H9 (cell line): ENCODE results near the gene GPI. TPM values are rescaled to one million over a fixed set of nuclear protein-coding genes. Genes with fewer than 3 reads are reported as not detected.
"Not testable (repeated sequence)": the region's sequence is repeated elsewhere in the genome, so short reads cannot be mapped to it uniquely, and the experiment has no call there.

Source experiments
- DNase-seq: peaks from one replicate; pipeline ENCODE4 v3.0.0-alpha.2; 2017
- H2AFZ ChIP-seq: one replicate; pipeline ENCODE4 v1.6.1; 2013; ENCODE audit warnings: mild to moderate bottlenecking, low read length, control low read depth, moderate library complexity
- H2AK5ac ChIP-seq: 2 replicates; pipeline ENCODE4 v1.6.1; 2013; ENCODE audit warnings: low read length, control low read depth, mixed read lengths; ENCODE audit not compliant: insufficient read length
- H2BK120ac ChIP-seq: one replicate; pipeline ENCODE4 v1.6.1; 2013; ENCODE audit warnings: low read depth, mild to moderate bottlenecking, low read length, control low read depth, inconsistent platforms; ENCODE audit not compliant: poor library complexity, severe bottlenecking
- H2BK12ac ChIP-seq: 2 replicates; pipeline ENCODE4 v1.6.1; 2013; ENCODE audit warnings: low read length, control low read depth, mixed read lengths, low read depth; ENCODE audit not compliant: insufficient read length
- H2BK15ac ChIP-seq: 2 replicates; pipeline ENCODE4 v1.6.1; 2013; ENCODE audit warnings: low read depth, low read length, control low read depth
- H2BK20ac ChIP-seq: one replicate; pipeline ENCODE4 v1.6.1; 2013; ENCODE audit warnings: low read depth, mild to moderate bottlenecking, low read length, control low read depth, inconsistent platforms; ENCODE audit not compliant: poor library complexity, severe bottlenecking
- H2BK5ac ChIP-seq: 2 replicates; pipeline ENCODE4 v1.6.1; 2013; ENCODE audit warnings: low read length, control low read depth, mixed read lengths; ENCODE audit not compliant: insufficient read length
- H3K14ac ChIP-seq: 2 replicates; pipeline ENCODE4 v1.6.1; 2013; ENCODE audit warnings: low read length, control low read depth; ENCODE audit not compliant: insufficient read depth
- H3K18ac ChIP-seq: 2 replicates; pipeline ENCODE4 v1.6.1; 2013; ENCODE audit warnings: low read depth, mild to moderate bottlenecking, mixed read lengths, low read length, control low read depth; ENCODE audit not compliant: insufficient read length
- H3K23ac ChIP-seq: 2 replicates; pipeline ENCODE4 v1.6.1; 2013; ENCODE audit warnings: low read length, control low read depth, mixed read lengths, low read depth; ENCODE audit not compliant: insufficient read length
- H3K23me2 ChIP-seq: 2 replicates; pipeline ENCODE4 v1.6.1; 2013; ENCODE audit warnings: low read depth, mild to moderate bottlenecking, mixed read lengths, low read length, control low read depth; ENCODE audit not compliant: insufficient read length, poor library complexity, severe bottlenecking
- H3K27ac ChIP-seq: 2 replicates; pipeline ENCODE4 v1.5.1; 2013; ENCODE audit warnings: low read length, control low read depth, mixed read lengths, low read depth; ENCODE audit not compliant: insufficient read length
- H3K27me3 ChIP-seq: 2 replicates; pipeline ENCODE4 v1.6.1; 2013; ENCODE audit warnings: low read length, control low read depth, inconsistent platforms; ENCODE audit not compliant: insufficient read depth
- H3K4ac ChIP-seq: 2 replicates; pipeline ENCODE4 v1.6.1; 2013; ENCODE audit warnings: low read depth, mild to moderate bottlenecking, control low read depth, inconsistent platforms, low read length, moderate library complexity
- H3K4me1 ChIP-seq: 2 replicates; pipeline ENCODE4 v1.6.1; 2013; ENCODE audit warnings: low read length, control low read depth, inconsistent platforms; ENCODE audit not compliant: insufficient read depth
- H3K4me2 ChIP-seq: 2 replicates; pipeline ENCODE4 v1.6.1; 2013; ENCODE audit warnings: low read length, control low read depth, mixed read lengths; ENCODE audit not compliant: insufficient read length, insufficient read depth
- H3K56ac ChIP-seq: 2 replicates; pipeline ENCODE4 v1.6.1; 2013; ENCODE audit warnings: low read depth, mild to moderate bottlenecking, mixed read lengths, low read length, control low read depth; ENCODE audit not compliant: insufficient read length
- H3K79me1 ChIP-seq: 2 replicates; pipeline ENCODE4 v1.6.1; 2013; ENCODE audit warnings: low read depth, mild to moderate bottlenecking, moderate library complexity, low read length, control low read depth, inconsistent platforms; ENCODE audit not compliant: insufficient read depth, poor library complexity, severe bottlenecking
- H3K79me2 ChIP-seq: 2 replicates; pipeline ENCODE4 v1.6.1; 2013; ENCODE audit warnings: low read length, control low read depth, inconsistent platforms; ENCODE audit not compliant: insufficient read depth
- H3K9ac ChIP-seq: 2 replicates; pipeline ENCODE4 v1.6.1; 2013; ENCODE audit warnings: low read length, control low read depth, mixed read lengths; ENCODE audit not compliant: insufficient read length; ENCODE audit errors: extremely low read depth
- H3K9me3 ChIP-seq: one replicate; pipeline ENCODE4 v1.6.1; 2013; ENCODE audit warnings: low read depth, low read length, inconsistent platforms; ENCODE audit not compliant: control insufficient read depth
- H3T11ph ChIP-seq: one replicate; pipeline ENCODE4 v1.6.1; 2013; ENCODE audit warnings: mild to moderate bottlenecking, low read length, control low read depth, inconsistent platforms
- H4K20me1 ChIP-seq: one replicate; pipeline ENCODE4 v1.6.1; 2013; ENCODE audit not compliant: control insufficient read depth, insufficient read length, insufficient read depth
- H4K5ac ChIP-seq: 2 replicates; pipeline ENCODE4 v1.6.1; 2013; ENCODE audit warnings: low read depth, mild to moderate bottlenecking, mixed read lengths, low read length, control low read depth; ENCODE audit not compliant: insufficient read length
- H4K8ac ChIP-seq: replicated peaks from 2 replicates; pipeline ENCODE4 v1.6.1; 2013; ENCODE audit warnings: low read length, control low read depth, mixed read lengths, low read depth; ENCODE audit not compliant: insufficient read length
- H4K91ac ChIP-seq: 2 replicates; pipeline ENCODE4 v1.6.1; 2013; ENCODE audit warnings: low read depth, mild to moderate bottlenecking, moderate library complexity, mixed read lengths, low read length, control low read depth; ENCODE audit not compliant: insufficient read length
- H3K27ac Mint-ChIP-seq, 3 experiments: 2 replicates in 2 of 3; 3 replicates in 1 of 3; pipeline ENCODE4 v1.8.0; 2020 to 2021; ENCODE audit warnings: mixed read lengths in 3 of 3, mild to moderate bottlenecking in 1 of 3, moderate library complexity in 1 of 3
- H3K27me3 Mint-ChIP-seq: 2 replicates; pipeline ENCODE4 v1.8.0; 2021; ENCODE audit warnings: low read depth, mild to moderate bottlenecking, moderate library complexity, mixed read lengths
- H3K36me3 Mint-ChIP-seq, 3 experiments: 2 replicates in 2 of 3; 3 replicates in 1 of 3; pipeline ENCODE4 v1.8.0; 2020 to 2021; ENCODE audit warnings: low read depth in 3 of 3, mixed read lengths in 3 of 3; ENCODE audit not compliant: insufficient read depth in 1 of 3
- H3K4me1 Mint-ChIP-seq, 2 experiments: 2 replicates each; pipeline ENCODE4 v1.8.0; 2020; ENCODE audit warnings: mixed read lengths in 2 of 2
- H3K4me3 Mint-ChIP-seq, 2 experiments: 2 replicates in 1 of 2; 3 replicates in 1 of 2; pipeline ENCODE4 v1.8.0; 2020 to 2021; ENCODE audit warnings: mild to moderate bottlenecking in 2 of 2, mixed read lengths in 2 of 2, moderate library complexity in 1 of 2
- H3K9me3 Mint-ChIP-seq, 2 experiments: 2 replicates in 1 of 2; 3 replicates in 1 of 2; pipeline ENCODE4 v1.8.0; 2020; ENCODE audit warnings: mild to moderate bottlenecking in 2 of 2, mixed read lengths in 2 of 2, moderate library complexity in 1 of 2
- CTCF ChIP-seq: fragments of 200-600 bp; sonication (generic); conservative IDR thresholded peaks from 3 replicates; pipeline ENCODE4 v1.8.0; 2021; ENCODE audit warnings: antibody characterized with exemption, mild to moderate bottlenecking
- WGBS: extraction: QIAGEN DNeasy Blood & Tissue Kit; methylation state at CpG from one replicate; pipeline ENCODE4 v1.1.7; 2013; ENCODE audit warnings: missing lambda C conversion rate, low lambda C conversion rate, mixed read lengths; ENCODE audit not compliant: insufficient read length; ENCODE audit errors: extremely low coverage; 5-methylcytosine and 5-hydroxymethylcytosine counted together
- total RNA-seq: library from RNA; stranded (reverse); gene quantifications from 2 replicates; pipeline ENCODE4 v1.2.1, GENCODE V29; 2021

GPI gene
- total RNA-seq, 1 experiment from 2014 or later: 373 TPM

DNA sequence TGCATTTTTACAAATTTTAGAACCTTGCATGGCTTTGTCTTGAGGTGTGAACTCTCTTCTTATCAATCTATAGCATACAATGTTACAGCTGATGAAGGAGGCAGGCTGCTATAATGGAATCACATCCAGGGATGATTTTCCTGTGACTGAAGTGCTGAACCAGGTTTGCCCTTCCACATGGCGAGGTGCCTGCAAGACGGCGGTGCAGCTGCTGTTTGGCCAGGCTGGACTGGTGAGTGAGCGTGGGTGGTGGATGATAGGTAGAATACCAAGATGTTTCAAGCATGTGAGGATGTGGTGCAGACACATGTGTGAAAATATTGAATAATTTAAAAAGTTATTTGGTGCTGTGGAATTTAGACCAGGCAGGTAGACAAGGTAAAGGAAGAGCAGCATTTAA, 34.9 kb upstream of the GPI start:
- Histone ChIP-seq H2BK12ac (no peak overlapping the region), H3K56ac (no peak overlapping the region), H4K20me1 (no peaks in the 10 kb centered on the region), H2BK5ac (no peak overlapping the region), H2BK15ac (no peak overlapping the region), H3K4me1 (no peaks in the 10 kb centered on the region), H3K9me3 (no peaks in the 10 kb centered on the region), H4K8ac (no peak overlapping the region), H4K5ac (no peak overlapping the region), H2AK5ac (no peak overlapping the region), H3K9ac (no peak overlapping the region), H3K27me3 (no peaks in the 10 kb centered on the region), H3K23ac (no peak overlapping the region), H3K14ac (no peak overlapping the region), H4K91ac (no peak overlapping the region), H2AFZ (no peak overlapping the region), H3K4ac (no peak overlapping the region), H3K79me2 (no peaks in the 10 kb centered on the region), H3K23me2 (no peaks in the 10 kb centered on the region), H2BK20ac (no peak overlapping the region), H3K79me1 (no peaks in the 10 kb centered on the region), H3T11ph (no peak overlapping the region), H3K4me2 (no peak overlapping the region), H3K27ac (no peak overlapping the region), H2BK120ac (no peak overlapping the region), H3K18ac (no peak overlapping the region)
- WGBS: no CpG with 5 or more reads among the region's 4 CpGs
- peak overlapping the region in 1 of 3 experiments; percentile 35; a peak in 1 of 7 replicates for H3K27ac Mint-ChIP-seq
- H3K36me3 Mint-ChIP-seq: peaks cover 15 to 63% (median 60%) of the 10 kb centered on the region in 3 experiments; a peak in 6 of 7 replicates
- no peaks in the 10 kb centered on the region for H3K9me3 Mint-ChIP-seq
- no peak for TF ChIP-seq CTCF
- no peak overlapping the region for H3K4me3 Mint-ChIP-seq
- no peaks in the 10 kb centered on the region for H3K27me3 Mint-ChIP-seq
- peaks cover 0 to 3% of the 10 kb centered on the region in 2 experiments; a peak in 3 of 4 replicates for H3K4me1 Mint-ChIP-seq
- DNase-seq: no peak

DNA sequence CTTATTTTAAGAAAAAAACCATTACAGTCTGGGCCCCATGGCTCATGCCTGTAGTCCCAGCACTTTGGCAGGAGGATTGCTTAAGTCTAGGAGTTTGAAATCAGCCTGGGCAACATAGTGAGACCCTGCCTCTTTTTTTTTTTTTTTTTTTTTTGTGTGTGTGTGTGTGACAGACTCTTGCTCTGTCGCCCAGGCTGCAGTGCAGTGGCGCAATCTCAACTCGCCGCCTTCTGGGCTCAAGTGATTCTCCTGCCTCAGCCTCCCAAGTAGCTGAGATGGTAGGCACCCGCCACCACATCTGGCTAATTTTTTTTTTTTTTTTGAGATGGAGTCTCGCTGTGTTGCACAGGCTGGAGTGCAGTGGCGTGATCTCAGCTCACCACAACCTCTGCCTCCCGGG, 34.4 kb upstream of the GPI start:
- H3K18ac ChIP-seq, H4K91ac ChIP-seq, H2BK120ac ChIP-seq, H3K4me3 Mint-ChIP-seq, H3K9me3 Mint-ChIP-seq, H3K9ac ChIP-seq, H4K5ac ChIP-seq, H3K56ac ChIP-seq, H4K20me1 ChIP-seq, H3K27ac ChIP-seq, H3K27me3 ChIP-seq, H2BK15ac ChIP-seq, H3K14ac ChIP-seq, H2AFZ ChIP-seq, H3K23me2 ChIP-seq, H2BK12ac ChIP-seq, H3K4me1 ChIP-seq, H3K23ac ChIP-seq, H2BK20ac ChIP-seq, H3K79me1 ChIP-seq, H2AK5ac ChIP-seq, H3K27ac Mint-ChIP-seq, H2BK5ac ChIP-seq, DNase-seq, H3K4ac ChIP-seq, H3T11ph ChIP-seq, H4K8ac ChIP-seq, H3K4me2 ChIP-seq, H3K27me3 Mint-ChIP-seq, H3K9me3 ChIP-seq, H3K4me1 Mint-ChIP-seq, H3K79me2 ChIP-seq: not testable (repeated sequence)
- WGBS: no CpG with 5 or more reads among the region's 8 CpGs
- peaks cover 15 to 59% (median 55%) of the 10 kb centered on the region in 3 experiments; a peak in 6 of 7 replicates for H3K36me3 Mint-ChIP-seq
